HG03575 (cell line): ENCODE results near the gene VPS39.

ENCODE experiments used
- ATAC-seq: cut with Tn5 transposase; IDR thresholded peaks from one replicate; pipeline ENCODE4 v1.9.1; 2021; ENCODE audit not compliant: unreplicated experiment, insufficient number of reproducible peaks, low FRiP score; ENCODE audit errors: extremely low read depth

The VPS39 gene

GRCh38 chr15:42151141-42151561 is 57.0 kb downstream of the VPS39 start:
- ATAC-seq = no peak

GRCh38 chr15:42150219-42150970 is 57.7 kb downstream of the VPS39 start:
- no peak for ATAC-seq

- ATAC-seq = no peak
Observed at GRCh38 chr15:42149493-42150218, 58.4 kb downstream of the VPS39 start.

- ATAC-seq = no peak
Observed at GRCh38 chr15:42148808-42149492, 59.2 kb downstream of the VPS39 start.

GRCh38 chr15:42147431-42147735 is 60.7 kb downstream of the VPS39 start:
- ATAC-seq = no peak

- ATAC-seq = no peak
Observed at GRCh38 chr15:42146551-42147430, 61.3 kb downstream of the VPS39 start.

GRCh38 chr15:42145546-42146455 is 62.3 kb downstream of the VPS39 start:
- no peak for ATAC-seq

- no peak for ATAC-seq
Observed at GRCh38 chr15:42144841-42145375, 63.2 kb downstream of the VPS39 start.

GRCh38 chr15:42143866-42144625 is 64.1 kb downstream of the VPS39 start:
- ATAC-seq = no peak

GRCh38 chr15:42143356-42143755 is 64.7 kb downstream of the VPS39 start:
- ATAC-seq = no peak

- no peak for ATAC-seq
Observed at GRCh38 chr15:42141795-42142667, 66.1 kb downstream of the VPS39 start.

GRCh38 chr15:42141246-42141645 is 66.9 kb downstream of the VPS39 start:
- no peak for ATAC-seq

GRCh38 chr15:42140383-42141070 is 67.6 kb downstream of the VPS39 start:
- no peak for ATAC-seq

GRCh38 chr15:42139596-42139995 is 68.5 kb downstream of the VPS39 start:
- no peak for ATAC-seq

- ATAC-seq = no peak
Observed at GRCh38 chr15:42138968-42139386, 69.1 kb downstream of the VPS39 start.

- no peak for ATAC-seq
Observed at GRCh38 chr15:42138411-42138810, 69.7 kb downstream of the VPS39 start.
